Iris pigment epithelial cell (primary cell): ENCODE data around the gene FLOT2.
"Not testable (repeated sequence)": the region's sequence is repeated elsewhere in the genome, so short reads cannot be mapped to it uniquely, and the experiment has no call there.

Experiments used
- DNase-seq: peaks from one replicate; pipeline ENCODE4 v3.0.0-alpha.2; 2011; ENCODE audit warnings: low read depth

FLOT2 gene

GRCh38 chr17:28916302-28916934 is 18.9 kb upstream of the FLOT2 start:
- DNase-seq = peak; percentile 53

DNA sequence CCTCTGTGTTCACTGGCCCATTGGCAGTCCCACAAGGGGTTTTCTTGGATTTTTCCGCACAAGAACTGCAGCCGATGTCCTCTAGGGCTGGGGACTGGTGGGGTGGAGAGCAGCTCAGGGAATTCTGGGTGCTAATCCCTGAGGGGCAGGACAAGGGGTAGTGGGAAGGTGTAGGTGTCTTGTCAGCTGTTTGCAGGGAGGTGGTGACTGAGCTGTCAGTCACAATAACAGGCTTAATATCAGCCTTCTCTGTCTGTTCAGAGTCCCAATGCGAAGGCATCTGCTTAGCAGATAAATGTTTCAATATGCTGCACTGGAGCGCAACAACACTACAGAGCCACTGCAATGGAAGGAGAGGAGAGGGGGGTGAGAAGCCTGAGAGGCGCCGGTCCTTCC is 15.4 kb upstream of the FLOT2 start:
- no peak for DNase-seq

DNA sequence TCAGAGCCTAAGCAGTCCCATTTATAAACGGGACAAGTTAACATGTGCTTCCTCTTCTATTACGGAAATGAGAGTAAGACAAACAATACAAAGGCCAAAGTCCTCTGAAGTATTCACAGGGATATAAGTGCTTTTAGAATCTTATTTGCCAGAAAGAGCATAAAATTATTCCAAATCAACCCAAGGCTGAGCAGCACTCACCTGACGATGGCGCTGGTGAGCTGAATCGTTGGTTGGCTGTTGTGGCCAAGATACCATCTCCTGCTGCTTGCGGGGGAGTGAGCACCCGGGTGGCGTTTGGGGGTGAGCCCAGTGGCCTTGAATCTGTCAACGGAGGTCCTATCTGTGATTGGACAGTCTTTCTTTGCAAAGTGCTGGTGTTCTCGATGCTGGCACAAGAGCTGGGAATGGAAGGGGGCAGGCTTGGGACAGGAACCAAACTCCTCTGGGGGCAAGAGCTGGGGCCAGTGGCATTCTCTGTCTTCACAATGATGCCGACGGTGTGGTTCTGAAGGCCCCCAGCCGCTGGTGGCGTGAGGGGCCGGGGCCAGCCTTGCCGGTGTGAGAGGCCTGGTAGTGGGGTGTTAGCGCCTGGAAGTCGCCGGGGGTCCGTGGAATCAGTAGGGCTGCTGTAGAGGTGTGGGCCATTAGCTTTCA is 14.9 kb upstream of the FLOT2 start:
- no peak for DNase-seq

- DNase-seq = no peak
Observed at GRCh38 chr17:28911411-28912045, 14.0 kb upstream of the FLOT2 start.

DNA sequence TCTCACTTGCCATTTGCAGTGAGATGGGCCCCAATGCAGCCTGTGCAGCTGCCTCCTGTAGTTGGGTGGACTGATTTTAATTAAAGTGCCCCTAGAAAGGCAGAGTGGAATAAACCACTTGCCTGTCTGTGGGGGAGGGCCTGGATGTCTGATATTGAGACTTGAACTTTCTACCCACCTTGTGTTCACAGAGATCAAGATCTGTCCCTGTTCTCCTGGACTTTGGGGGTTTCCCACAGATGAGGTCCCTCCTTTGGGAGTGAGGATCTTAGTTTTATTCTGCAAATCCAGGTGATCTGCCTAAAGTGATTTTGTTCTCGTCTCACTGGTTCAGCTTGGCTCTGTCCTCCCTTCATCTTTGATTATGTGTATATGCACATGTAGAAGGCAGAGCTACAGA is 13.0 kb upstream of the FLOT2 start:
- DNase-seq = no peak

- peak; percentile 61 for DNase-seq
Observed at GRCh38 chr17:28908640-28909167, 11.2 kb upstream of the FLOT2 start.

GRCh38 chr17:28907709-28908475 is 10.4 kb upstream of the FLOT2 start:
- no peak for DNase-seq

- no peak for DNase-seq
Observed at GRCh38 chr17:28906706-28907438, 9.3 kb upstream of the FLOT2 start.

- no peak for DNase-seq
Observed at GRCh38 chr17:28906276-28906675, 8.7 kb upstream of the FLOT2 start.

DNA sequence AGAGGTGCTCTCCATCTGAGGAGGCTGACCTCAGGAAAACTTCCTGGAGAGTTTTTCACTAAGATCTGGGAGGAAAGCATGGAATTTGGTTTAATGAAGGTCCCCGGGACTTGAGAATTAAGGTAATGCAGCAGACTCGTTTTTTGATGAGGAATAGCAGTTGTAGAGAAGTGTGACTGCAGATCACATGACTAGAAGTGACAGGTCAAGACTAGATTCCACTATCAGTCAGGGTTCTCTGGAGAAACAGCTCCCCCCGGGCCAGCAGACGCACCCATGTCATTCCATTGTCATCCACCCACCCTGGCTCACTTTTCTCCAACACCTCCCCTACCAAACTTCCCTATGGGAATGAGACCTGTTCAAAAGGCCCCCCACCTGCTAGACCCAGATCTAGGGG is 7.3 kb upstream of the FLOT2 start:
- no peak for DNase-seq

GRCh38 chr17:28903546-28903841 is 6.0 kb upstream of the FLOT2 start:
- DNase-seq = not testable (repeated sequence)

DNA sequence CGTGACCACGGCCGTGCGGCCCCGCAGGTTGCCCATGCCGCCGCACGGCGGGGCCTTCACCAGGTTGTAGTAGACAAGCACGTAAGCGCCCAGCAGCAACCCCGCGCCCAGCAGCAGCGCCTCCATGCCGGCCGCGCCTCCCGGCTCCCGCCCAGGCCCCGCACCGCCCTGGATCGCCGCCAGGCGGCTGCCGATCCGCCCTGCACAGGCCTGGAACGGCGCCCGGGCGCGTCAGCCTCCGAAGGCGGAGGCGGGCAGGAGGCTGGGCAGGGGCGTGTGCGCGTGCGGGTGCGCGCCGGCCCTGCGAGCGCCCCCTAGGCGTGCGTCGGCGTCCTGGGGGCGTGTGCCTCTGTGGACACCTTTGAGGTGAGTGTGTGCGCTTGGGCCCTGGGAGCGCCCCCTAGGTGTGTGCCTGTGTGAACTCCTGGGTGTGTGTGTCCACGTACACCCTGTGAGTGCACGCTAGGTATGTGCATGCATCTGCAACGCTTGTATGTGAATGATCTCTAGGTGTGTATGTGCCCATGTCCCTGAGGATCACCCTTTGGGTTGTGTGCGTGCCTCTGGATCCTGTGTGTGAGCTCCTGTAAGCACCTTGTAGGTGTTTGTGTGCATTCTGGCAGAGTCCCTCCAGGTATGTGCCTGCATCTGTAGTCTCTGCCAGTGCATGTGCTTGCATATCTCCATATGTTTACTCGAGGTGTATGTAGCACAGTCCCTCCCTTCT is 5.4 kb upstream of the FLOT2 start, which contains the start of gene DHRS13:
DHRS13 (minus strand) TSS at position 261 of the 727 bp plus-strand sequence; CDS start at position 126, 135 bp downstream.
- peak; percentile 88 for DNase-seq

DNA sequence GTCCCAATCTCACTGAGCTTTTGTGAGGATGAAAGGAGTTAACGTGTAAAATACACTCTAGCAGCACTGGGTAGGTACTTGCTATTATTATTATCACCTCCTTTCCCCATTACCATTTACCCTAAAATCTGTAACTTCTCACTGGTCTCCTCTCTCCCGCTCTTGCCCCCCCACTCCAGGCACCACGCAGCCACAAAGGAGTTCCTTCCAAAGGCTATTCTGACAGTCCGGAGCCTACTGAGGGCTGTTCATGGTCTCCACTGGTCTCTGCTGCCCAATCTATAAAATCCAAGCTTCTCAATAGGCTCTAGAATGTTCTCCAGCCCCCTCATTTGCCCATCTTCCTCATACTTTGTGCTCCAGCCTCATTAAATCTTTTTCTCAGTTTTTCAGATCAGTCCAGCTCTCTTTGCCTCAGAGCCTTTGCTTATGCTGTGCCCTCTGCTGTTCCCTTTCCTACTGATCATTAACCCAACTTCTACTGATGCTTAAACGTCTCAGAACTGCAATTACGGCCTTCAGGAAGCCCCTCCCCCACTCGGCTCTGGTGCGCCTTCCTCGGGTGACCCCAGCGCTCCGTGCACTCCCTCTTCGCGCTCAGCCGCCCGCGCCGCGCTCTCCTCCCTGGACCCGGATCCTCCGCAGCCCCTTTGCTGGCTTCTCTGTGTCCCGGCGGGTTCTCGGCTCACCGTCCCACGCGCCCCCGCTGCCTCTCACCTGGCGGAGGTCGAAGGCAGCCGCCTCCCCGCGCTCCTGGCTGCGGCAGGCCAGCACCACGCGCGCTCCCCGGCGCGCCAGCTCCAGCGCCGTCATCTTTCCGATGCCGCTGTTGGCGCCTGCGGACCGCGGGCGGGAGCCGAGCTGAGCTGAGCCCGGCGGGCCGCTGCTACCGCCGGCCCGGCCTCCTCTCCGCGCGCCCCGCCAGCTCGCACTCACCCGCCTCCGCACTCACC is 4.6 kb upstream of the FLOT2 start:
- DNase-seq = no peak

GRCh38 chr17:28900986-28901726 is 3.6 kb upstream of the FLOT2 start:
- DNase-seq = no peak

GRCh38 chr17:28899212-28899815 is 1.8 kb upstream of the FLOT2 start:
- no peak for DNase-seq

DNA sequence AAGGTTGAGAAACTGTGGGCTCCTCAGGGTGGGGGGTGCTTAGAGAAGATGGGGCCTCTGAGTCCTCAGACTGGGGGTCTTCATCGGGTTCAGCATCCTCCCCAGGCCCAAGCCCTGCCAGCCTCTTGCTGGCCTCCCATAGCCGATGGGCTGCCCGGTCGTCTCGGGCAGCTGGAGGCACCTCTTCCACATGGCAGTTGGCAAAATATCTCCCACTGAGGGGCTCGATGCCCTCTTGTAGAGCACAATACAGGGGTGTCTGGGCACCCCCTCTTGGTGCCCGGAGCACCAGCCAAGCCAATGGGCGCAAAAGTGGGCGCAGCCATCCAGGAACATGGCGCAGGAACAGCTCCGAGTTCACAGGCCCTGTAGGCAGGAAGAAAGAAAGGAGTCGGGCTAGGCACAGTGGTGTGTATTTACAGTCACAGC is 1.0 kb upstream of the FLOT2 start:
- no peak for DNase-seq

DNA sequence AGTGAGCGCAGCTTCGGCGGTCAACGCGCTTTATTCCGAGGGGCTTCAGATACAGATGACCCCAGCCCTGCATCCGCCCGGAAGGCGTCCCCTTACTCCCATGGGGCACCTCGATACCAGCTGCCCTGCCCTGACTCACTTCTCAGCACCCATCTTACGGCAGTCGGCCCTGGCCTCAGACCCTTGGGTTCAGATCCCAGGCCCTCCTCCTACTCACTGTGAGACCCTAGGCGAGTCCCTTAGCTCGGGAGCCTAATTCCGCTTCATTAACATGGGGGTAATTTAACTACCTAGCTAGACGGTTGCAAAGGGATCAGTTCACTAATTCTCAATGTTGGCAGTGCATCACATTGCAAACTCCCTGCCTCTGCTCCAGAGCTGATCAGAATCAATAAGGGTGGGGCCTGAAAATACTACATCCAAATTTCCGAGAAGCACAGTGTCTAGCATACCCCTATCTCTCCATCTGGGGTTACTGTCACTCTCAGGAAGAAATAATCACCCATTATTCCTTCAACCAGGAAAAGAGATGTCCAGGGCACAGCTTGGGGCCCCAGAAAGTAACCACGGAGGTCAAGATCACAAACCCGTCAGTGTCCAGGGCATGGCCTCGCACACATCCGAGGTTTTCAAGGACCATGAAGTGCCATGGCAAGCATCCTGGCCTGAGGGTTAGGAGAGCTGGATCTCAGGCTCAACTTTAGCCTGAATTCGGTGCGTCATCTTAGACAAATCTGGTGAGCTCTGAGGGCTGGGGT is 415 bp upstream of the FLOT2 start:
- DNase-seq = no peak

DNA sequence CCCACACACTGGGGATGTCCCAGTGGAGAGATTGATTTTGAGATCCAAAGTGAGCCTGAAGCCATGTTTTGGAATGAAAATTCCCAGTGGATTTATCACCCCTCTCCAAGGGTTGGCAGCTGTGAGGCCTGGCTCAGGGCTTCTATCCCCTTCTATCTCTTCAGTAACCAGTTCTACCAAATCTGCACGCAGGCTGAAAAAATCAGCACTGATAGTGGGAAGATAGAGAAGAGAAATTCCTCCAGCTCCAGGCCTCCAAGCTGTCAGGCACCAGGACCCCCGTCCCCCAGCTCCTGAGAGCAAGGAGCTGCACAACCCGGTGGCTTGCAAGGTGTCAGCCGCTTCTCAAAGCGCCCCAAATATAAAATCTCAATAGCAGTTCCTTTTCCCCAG is 1.0 kb downstream of the FLOT2 start:
- DNase-seq = no peak
